HG02981 (cell line): ENCODE results near the gene SERPINA5.

Source experiments
- ATAC-seq: cut with Tn5 transposase; IDR thresholded peaks from one replicate; pipeline ENCODE4 v1.9.1; 2021; ENCODE audit warnings: mild to moderate bottlenecking, moderate library complexity; ENCODE audit not compliant: unreplicated experiment

Gene SERPINA5

GRCh38 chr14:94581127-94581999 lies at the start of gene SERPINA5:
TSS of gene SERPINA5 (plus strand) at chr14:94581426. CDS start at chr14:94587363, 5,937 bp downstream.
- ATAC-seq: no peak

GRCh38 chr14:94532447-94532846 lies 48.8 kb upstream of the SERPINA5 start:
- ATAC-seq: no peak

DNA sequence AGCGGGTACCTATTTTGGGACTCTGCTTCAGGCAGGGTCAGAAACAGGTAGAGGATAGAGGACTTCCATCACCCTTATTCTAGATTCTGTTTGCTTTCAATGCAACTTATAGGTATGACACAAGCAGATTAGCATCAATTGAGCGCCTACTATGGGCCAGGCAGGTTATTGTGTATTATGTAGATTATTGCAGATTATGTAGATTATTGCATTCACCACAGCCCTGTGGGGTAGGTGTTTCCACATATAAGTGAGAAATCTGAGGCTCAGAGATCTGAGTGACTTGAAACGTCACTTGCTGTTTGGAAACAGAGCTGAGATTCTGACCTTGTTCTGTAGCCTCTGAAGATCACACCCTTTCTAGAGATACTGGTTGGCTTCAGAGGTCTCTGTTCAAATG lies 45.7 kb upstream of the SERPINA5 start:
- no peak for ATAC-seq

- no peak for ATAC-seq
Observed at GRCh38 chr14:94536836-94537235, 44.4 kb upstream of the SERPINA5 start.

DNA sequence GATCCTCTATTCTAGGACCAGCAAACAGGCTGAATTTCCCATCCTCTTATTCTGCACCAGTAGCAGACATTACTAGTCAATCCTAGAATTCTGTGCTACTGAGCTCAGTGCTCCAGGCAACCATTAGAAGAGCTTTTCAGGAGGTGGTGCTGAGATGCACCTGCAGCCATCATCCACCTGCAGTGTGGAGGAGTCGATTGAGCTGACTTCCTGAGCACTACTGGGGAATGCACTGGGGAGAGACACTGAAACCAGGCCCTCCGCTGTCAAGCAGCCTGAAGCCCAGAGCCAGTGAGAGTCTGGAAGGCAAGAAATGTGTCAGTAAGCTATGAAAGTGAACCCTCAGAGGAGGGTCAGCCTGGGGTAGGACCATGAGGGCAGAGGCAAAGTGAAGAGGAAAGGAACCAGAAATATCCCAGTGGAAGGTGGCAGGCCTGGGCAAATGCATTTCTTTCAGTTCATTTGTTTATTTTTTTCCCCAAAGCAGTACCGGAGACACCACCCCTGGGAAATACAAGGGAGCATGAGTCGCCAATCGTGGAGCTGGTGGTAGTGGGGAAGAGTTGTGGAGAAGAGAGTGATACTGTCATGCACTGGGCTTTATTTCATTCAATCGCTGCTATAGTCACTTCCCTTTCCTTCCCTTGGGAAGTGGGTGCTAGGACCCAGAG lies 43.0 kb upstream of the SERPINA5 start:
- ATAC-seq: no peak

DNA sequence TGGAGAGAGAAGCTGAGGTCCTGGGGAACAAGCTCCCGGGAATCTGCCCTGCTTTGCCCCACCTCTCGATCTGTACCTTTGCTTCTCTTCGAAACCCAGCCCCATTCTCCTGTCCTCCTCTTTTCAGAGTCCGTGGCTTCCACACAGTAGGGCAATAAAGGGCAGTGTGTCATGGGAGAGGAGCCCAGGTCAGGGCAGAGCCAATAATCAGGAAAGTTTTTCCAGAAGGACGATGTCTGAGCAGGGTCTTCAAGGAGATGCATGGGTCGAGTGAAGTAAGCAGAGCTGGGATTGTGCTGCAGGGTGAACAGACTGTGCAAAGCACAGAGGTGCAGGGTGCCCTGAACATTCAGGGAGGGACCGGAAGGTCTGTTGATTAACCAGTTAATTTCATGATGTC lies 42.0 kb upstream of the SERPINA5 start:
- ATAC-seq: no peak

DNA sequence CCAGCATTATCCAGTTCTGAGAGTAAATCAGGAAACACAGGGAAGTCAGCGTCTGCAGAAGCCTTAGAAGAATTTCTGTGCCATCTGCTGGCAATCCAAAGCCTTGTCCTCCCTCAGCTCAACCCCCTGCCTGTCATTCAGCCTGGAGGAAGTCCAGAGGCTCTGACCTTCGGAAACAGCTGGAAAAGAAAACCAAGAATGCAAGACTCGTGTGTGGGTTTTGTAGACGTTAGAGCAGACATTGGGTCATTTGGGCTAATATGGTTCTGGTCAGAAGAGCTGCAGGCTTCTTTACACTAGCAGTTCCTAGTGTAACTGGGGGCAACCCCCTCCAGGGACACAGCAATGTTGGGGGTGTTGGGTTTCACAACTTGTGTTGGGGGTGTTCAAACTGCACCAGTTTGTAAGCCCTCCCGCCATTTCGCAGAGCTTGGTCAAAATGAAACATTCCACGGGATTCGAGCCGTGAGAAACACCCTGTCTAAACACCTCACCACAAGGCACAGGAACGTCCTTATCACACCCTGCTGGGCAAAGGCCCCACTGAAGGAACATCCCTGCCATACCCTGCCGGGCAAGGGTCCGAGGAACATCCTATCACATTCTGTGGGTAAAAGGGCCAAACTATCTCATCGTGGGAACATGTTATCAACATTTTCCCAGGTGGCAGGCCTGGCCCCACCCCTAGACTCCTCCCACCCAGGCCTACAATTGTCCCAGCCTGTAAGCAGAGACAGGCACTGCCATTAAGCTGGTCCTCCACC lies 41.0 kb upstream of the SERPINA5 start:
- ATAC-seq: no peak

DNA sequence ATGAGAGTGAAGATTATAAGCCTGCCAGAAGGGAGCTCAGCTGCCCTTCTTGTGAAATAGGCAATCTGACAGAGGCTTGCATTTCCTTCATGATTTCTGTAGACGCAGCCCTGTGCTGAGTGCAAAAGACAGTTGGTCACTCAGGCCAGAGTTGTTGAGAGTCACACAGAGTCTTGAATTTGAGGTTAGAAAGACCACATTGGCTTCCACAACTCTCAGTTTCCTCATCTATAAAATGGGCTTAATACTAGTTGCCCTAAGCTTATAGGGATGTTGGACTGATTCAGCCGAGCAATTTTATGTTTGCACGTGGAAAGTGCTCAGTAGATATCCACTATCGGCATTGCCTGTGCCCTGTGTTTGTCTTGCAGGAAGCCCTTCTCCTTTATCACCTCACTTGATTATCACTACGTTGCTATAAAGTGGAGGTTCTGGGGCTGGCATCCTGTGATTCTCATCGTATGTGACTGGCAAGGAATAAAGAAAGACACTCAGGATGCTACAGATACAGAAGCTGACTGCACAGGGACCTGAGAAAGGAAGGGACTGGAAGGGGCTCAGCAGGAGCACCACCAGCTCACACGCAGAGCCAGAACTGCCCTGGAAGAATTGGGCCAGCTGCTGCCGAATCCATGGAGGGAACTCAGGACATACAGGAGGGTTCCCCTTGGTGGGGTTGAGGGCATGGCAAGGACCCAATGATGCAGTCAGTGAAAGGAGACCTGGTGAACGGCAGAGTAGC lies 39.8 kb upstream of the SERPINA5 start:
- ATAC-seq: no peak

- ATAC-seq: no peak
Observed at GRCh38 chr14:94542111-94542810, 39.0 kb upstream of the SERPINA5 start.

GRCh38 chr14:94542811-94543440 lies 38.3 kb upstream of the SERPINA5 start:
- ATAC-seq: no peak

GRCh38 chr14:94543449-94544124 lies 37.6 kb upstream of the SERPINA5 start:
- ATAC-seq: no peak

DNA sequence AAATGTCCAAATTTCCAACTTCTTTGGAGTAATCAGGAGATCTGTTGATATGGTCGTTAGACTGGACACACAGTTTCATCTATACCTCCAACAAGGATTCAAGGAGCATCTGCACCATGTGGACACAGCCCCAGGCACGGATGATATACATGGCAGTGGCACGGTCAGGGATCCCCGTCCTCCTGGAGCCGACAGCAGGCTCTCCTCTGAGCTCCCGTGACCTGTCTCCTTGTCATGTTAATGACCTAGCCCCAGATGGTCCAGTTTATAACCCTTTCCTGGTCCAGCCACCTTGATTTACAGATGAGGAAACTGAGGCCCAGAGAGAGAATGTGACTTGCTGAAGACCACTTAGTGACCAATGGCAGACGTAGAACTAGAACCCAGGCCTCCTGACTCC lies 36.5 kb upstream of the SERPINA5 start:
- no peak for ATAC-seq

DNA sequence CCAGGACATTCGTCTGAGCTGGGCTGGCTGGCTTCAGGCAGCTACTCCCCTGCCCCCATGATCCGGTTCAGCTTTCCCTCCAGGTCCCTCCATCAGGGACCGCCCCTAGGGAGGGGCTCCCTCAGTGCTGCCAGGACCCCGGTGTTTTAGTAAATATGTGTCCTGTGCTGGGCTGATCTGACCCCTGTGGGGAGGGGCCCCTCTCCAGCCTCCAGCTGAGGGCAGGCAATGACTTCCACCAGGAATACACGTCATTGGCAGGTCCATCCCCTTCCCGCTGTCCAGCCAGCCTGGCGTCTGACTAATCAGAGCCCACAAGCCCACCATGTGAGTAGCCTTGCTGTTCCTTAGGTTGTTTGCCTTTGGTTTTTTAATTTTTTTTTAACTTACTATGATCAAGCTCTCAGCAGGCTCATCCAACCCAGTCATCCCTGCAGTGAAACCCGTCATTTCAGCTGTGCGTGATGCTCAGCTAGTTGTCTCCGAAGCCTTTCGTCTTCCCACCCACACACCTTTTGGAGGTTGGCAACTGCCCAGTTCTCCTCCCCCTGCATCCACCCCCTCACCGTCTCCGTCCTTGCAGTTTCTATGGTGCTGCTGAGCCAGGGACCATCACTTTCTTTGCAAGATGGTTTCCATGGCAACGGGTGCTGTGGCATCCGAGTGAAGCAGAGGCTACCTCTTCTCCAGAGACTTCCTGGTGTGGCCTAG lies 35.9 kb upstream of the SERPINA5 start:
- ATAC-seq: no peak

DNA sequence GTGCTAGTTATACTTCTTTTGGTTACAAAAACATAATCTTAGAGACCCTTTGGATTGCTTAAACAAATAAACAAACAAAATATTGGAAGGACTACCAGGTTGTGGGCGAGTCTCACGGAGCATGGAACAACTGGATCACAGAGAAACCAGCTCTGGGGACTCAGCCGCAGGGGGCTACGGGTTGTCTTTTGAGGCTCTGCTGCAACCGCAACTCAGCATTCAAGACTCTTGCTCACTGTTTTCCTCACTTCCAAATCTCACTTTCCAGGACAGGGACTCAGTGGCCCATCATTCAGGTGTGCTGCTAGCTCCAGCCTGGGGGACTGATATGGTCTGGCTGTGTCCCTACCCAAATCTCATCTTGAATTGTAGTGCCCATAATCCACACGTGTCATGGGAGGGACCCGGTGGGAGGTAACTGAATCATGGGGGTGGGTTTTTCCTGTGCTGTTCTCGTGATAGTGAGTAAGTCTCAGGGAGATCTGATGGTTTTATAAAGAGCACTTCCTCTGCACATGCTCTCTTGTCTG lies 34.0 kb upstream of the SERPINA5 start:
- no peak for ATAC-seq

DNA sequence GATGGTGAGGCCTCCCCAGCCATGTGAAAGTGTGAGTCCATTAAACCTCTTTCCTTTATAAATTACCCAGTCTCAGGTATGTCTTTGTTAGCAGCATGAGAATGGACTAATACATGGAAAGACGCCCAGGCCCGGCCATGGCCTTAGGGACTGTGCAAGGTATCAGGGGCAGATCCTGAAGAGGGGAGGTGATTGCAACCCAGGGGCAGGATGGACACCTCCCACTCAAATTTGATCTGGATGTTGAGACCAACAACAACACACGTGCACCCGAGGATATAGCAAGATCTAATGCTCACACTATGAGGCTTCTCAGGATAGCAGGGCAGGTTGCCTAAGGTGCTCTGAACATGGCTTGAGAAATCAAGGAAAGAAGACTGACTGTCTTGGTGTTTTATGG lies 33.5 kb upstream of the SERPINA5 start:
- no peak for ATAC-seq

GRCh38 chr14:94548131-94548998 lies 32.9 kb upstream of the SERPINA5 start:
- ATAC-seq: no peak
